Tibial nerve (tissue), 4 donors: Measurements from ENCODE around the gene CCDC18. TPM values are rescaled to one million over a fixed set of nuclear protein-coding genes. Genes with fewer than 3 reads are reported as not detected.

Experiments used
- DNase-seq, 2 donors: peaks; one replicate each; pipeline ENCODE4 v3.0.0-alpha.2; 2019; ENCODE audit warnings: low spot score in 2 of 2
- H3K27ac ChIP-seq, 4 donors: fragments of 200-600 bp; sonication (generic) in 3 of 4; one replicate each; pipeline ENCODE4 v1.5.1; 2017 to 2019; ENCODE audit warnings: mild to moderate bottlenecking in 1 of 4
- H3K27me3 ChIP-seq, 2 donors: fragments of 200-600 bp; sonication (generic) in 1 of 2; one replicate each; pipeline versions ENCODE4 v1.5.1 to v1.6.0; 2017 to 2019
- H3K36me3 ChIP-seq, 3 donors: fragments of 200-600 bp; sonication (generic); one replicate each; pipeline ENCODE4 v1.5.1; 2018 to 2019
- H3K4me1 ChIP-seq, 4 donors: fragments of 200-600 bp; sonication (generic) in 3 of 4; one replicate each; pipeline ENCODE4 v1.5.1; 2017 to 2019
- H3K4me3 ChIP-seq, 4 donors: fragments of 200-600 bp; sonication (generic) in 3 of 4; one replicate each; pipeline ENCODE4 v1.5.1; 2017 to 2019; ENCODE audit warnings: mild to moderate bottlenecking in 1 of 4, moderate library complexity in 1 of 4
- H3K9me3 ChIP-seq, 4 donors: fragments of 200-600 bp; sonication (generic) in 3 of 4; one replicate each; pipeline ENCODE4 v1.5.1; 2017 to 2019
- EP300 ChIP-seq, 2 donors: sonication (generic); formaldehyde crosslinking; IDR thresholded peaks; one replicate each; pipeline ENCODE4 v1.6.1; 2017; ENCODE audit warnings: antibody characterized with exemption in 2 of 2, mild to moderate bottlenecking in 1 of 2
- POLR2A ChIP-seq, 2 donors: fragments of 450-650 bp; IDR thresholded peaks; one replicate each; pipeline ENCODE4 v1.6.1; 2017; ENCODE audit warnings: antibody characterized with exemption in 2 of 2, mild to moderate bottlenecking in 2 of 2, moderate library complexity in 2 of 2
- WGBS, 2 donors: methylation state at CpG; one replicate each; pipeline ENCODE4 v1.1.5; 2018; 5-methylcytosine and 5-hydroxymethylcytosine counted together
- small RNA-seq: library from RNA; depleted of rRNA; stranded (forward); fragments of <200 nt; gene quantifications from one replicate; pipeline ENCODE3, GENCODE V24; 2016
- total RNA-seq, 4 donors: library from RNA; depleted of rRNA; stranded (reverse); fragments of >200 nt; gene quantifications; one replicate each; pipeline ENCODE4 v1.1.0, GENCODE V29; 2016
- TF ChIP-seq, protein P1 (sequence below), 5 experiments: fragments of 200-600 bp in 3 of 5; fragments of 450-650 bp in 2 of 5; sonication (generic) in 3 of 5; IDR thresholded peaks; one replicate each; pipeline ENCODE4 v1.5.1; 2016 to 2019; ENCODE audit warnings: antibody characterized with exemption in 5 of 5, mild to moderate bottlenecking in 3 of 5, moderate library complexity in 2 of 5

CCDC18 gene
- total RNA-seq, 4 donors from 2014 or later: 2.2 to 16.0 (median 8.7) TPM

DNA sequence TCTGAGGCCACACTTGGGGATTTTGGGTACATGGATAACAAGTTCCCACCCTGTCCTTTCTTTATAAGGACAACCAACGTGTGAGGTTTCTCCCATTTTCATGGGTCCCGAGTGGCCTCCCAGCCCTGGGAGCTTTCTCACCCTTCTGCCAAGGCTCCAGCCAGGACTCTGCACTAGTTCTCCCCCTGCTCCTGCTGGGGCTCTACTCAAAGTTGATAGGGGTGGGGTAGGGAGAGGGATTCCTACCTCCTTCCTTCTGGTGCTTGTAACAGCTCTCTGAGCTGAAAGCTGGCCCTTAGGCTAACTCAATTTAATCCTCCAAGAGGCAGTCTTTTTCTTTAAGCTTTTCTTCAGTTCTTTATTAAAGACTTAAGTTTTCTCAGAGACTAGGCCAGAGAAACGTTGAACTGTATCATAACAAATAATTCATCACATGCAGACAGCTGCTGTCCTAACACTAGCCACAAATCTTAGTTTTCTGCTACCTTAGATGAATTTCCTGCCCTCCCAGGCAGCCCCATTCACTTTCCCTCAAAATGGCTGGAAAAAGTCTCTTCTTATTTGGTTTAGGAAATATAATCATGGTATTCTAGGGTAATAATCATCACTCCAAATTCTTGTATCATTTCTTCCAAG, 142.8 kb downstream of the CCDC18 start:
- no peak for DNase-seq
- H3K9me3 ChIP-seq: no peaks in the 10 kb centered on the region
- peaks cover 0 to 29% (median 0%) of the 10 kb centered on the region in 3 donors for H3K36me3 ChIP-seq
- H3K4me1 ChIP-seq: no peaks in the 10 kb centered on the region
- no peaks in the 10 kb centered on the region for H3K27me3 ChIP-seq
- WGBS, 2 donors: 58 to 60% methylated on average over 3 of the region's 3 CpGs
- no peak overlapping the region for H3K27ac ChIP-seq
- TF ChIP-seq, protein P1, sequence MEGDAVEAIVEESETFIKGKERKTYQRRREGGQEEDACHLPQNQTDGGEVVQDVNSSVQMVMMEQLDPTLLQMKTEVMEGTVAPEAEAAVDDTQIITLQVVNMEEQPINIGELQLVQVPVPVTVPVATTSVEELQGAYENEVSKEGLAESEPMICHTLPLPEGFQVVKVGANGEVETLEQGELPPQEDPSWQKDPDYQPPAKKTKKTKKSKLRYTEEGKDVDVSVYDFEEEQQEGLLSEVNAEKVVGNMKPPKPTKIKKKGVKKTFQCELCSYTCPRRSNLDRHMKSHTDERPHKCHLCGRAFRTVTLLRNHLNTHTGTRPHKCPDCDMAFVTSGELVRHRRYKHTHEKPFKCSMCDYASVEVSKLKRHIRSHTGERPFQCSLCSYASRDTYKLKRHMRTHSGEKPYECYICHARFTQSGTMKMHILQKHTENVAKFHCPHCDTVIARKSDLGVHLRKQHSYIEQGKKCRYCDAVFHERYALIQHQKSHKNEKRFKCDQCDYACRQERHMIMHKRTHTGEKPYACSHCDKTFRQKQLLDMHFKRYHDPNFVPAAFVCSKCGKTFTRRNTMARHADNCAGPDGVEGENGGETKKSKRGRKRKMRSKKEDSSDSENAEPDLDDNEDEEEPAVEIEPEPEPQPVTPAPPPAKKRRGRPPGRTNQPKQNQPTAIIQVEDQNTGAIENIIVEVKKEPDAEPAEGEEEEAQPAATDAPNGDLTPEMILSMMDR (IDR thresholded peaks at IDR 0.05): no peak
- TF ChIP-seq POLR2A (IDR thresholded peaks at IDR 0.05) (no peak), EP300 (IDR thresholded peaks at IDR 0.05) (no peak)
- H3K4me3 ChIP-seq: no peak overlapping the region

DNA sequence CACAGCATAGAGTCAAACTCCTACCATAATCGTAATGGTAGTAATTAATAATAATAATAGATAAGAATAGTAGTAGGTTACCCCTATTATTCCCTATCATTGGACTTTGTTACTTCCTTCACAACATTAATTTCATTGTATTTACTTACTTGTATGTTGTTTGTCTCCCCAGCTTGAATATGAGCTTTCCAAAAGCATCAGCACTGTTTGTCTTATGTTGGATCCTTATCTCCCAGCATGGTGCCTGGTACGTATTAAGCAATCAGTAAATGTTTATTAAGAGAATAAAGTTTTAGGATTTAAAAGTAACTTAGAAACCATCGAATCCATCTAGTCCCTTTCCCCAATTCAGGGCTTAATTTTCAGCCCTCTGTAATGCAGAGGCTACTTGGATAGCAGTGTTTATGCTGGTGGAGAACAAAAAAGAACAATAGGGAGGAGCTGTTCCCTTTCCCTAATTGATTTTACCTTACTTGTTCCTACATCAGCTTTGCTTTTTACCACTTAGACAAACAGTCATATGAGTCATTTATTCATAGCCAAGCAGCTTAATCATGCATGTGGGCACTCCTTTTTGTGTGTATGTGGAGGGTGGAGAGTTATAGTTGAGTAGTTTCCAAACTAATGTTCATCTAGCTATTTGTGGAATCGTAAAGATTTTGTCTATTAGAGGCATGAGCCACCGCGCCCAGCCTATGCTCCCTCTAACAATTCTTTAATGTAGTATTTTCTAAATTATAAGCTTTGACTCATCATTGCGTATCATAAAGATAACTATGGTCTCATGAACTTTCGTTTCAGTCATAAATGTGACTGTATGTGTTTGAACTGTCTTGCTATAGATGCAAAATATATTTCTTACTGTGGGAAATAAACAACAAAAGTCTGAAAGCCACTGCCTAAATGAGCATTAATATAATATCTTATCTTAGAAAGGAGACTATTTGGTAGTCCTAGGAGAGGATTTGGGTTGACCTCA, 144.3 kb downstream of the CCDC18 start:
- TF ChIP-seq, protein P1 (IDR thresholded peaks at IDR 0.05): no peak
- no peak for TF ChIP-seq EP300 (IDR thresholded peaks at IDR 0.05)
- TF ChIP-seq POLR2A (IDR thresholded peaks at IDR 0.05): no peak
- Histone ChIP-seq H3K36me3 (peaks cover 0 to 19% (median 0%) of the 10 kb centered on the region in 3 donors), H3K4me1 (no peaks in the 10 kb centered on the region), H3K9me3 (no peaks in the 10 kb centered on the region), H3K27ac (no peak overlapping the region), H3K4me3 (no peak overlapping the region), H3K27me3 (no peaks in the 10 kb centered on the region)
- no peak for DNase-seq
- WGBS, 2 donors: 81% methylated on average over 8 of the region's 8 CpGs

Small RNA genes within 50 kb of the gene (small RNA-seq; reads per million reads assigned to genes)
- gene AC126124.1 (not detected), gene AL139421.1 (not detected)

Other genes with a start within 250 kb of the CCDC18 start
- 1 to 10 TPM; 3.1 to 6.9 (median 4.7) TPM for gene DIPK1A, start 219.3 kb upstream of the CCDC18 start, total RNA-seq
- 10 to 100 TPM; 13.3 to 21.4 (median 17.8) TPM for gene MTF2, start 101.4 kb upstream of the CCDC18 start, total RNA-seq
- gene TMED5, start 311 bp upstream of the CCDC18 start, total RNA-seq: 10 to 100 TPM; 47.4 to 80.4 (median 55.5) TPM
- 10 to 100 TPM; 21.0 to 31.6 (median 26.2) TPM for gene DR1, start 165.2 kb downstream of the CCDC18 start, total RNA-seq